Heart left ventricle (tissue), 16 donors: ENCODE data around the gene CHCHD4. TPM values are rescaled to one million over a fixed set of nuclear protein-coding genes. Genes with fewer than 3 reads are reported as not detected.
"Not testable (repeated sequence)": the region's sequence is repeated elsewhere in the genome, so short reads cannot be mapped to it uniquely, and the experiment has no call there.

Source experiments
- ATAC-seq, 4 donors: fragments of 200-7000 bp; cut with Tn5 transposase; one replicate each; pipeline ENCODE4 v1.9.1; 2020 to 2022; ENCODE audit warnings: moderate library complexity in 4 of 4, mild to moderate bottlenecking in 3 of 4, moderate number of reproducible peaks in 1 of 4
- DNase-seq, 5 donors: peaks; one replicate each; pipeline ENCODE4 v3.0.0-alpha.2; 2020
- H3K27ac ChIP-seq, 12 donors: fragments of 200-600 bp; sonication (generic) in 4 of 12; one replicate each; pipeline versions ENCODE4 v1.5.0 to v1.8.0; 2016 to 2022; ENCODE audit warnings: mild to moderate bottlenecking in 2 of 12
- H3K27me3 ChIP-seq, 9 donors: fragments of 200-600 bp; sonication (generic) in 2 of 9; one replicate each; pipeline versions ENCODE4 v1.5.1 to v1.8.0; 2016 to 2022; ENCODE audit warnings: mild to moderate bottlenecking in 3 of 9
- H3K36me3 ChIP-seq, 9 donors: fragments of 200-600 bp; sonication (generic) in 2 of 9; one replicate each; pipeline versions ENCODE4 v1.5.0 to v1.8.0; 2018 to 2022; ENCODE audit warnings: mild to moderate bottlenecking in 2 of 9
- H3K4me1 ChIP-seq, 12 donors: fragments of 200-600 bp; sonication (generic) in 4 of 12; one replicate each; pipeline versions ENCODE4 v1.5.0 to v1.8.0; 2016 to 2022; ENCODE audit warnings: mild to moderate bottlenecking in 3 of 12
- H3K4me3 ChIP-seq, 12 donors: fragments of 200-600 bp; sonication (generic) in 4 of 12; one replicate each; pipeline versions ENCODE4 v1.5.0 to v1.8.0; 2017 to 2022; ENCODE audit warnings: mild to moderate bottlenecking in 9 of 12, moderate library complexity in 4 of 12
- H3K9me3 ChIP-seq, 12 donors: fragments of 200-600 bp; sonication (generic) in 4 of 12; one replicate each; pipeline versions ENCODE4 v1.5.0 to v1.8.0; 2016 to 2022; ENCODE audit warnings: mild to moderate bottlenecking in 1 of 12
- CTCF ChIP-seq, 12 donors: fragments of 200-600 bp; sonication (generic) in 4 of 12; IDR thresholded peaks; one replicate each; pipeline versions ENCODE4 v1.5.0 to v1.8.0; 2018 to 2022; ENCODE audit warnings: antibody characterized with exemption in 12 of 12, mild to moderate bottlenecking in 5 of 12
- POLR2A ChIP-seq, 2 donors: fragments of 450-650 bp; IDR thresholded peaks; one replicate each; pipeline ENCODE4 v1.6.1; 2017; ENCODE audit warnings: antibody characterized with exemption in 2 of 2, mild to moderate bottlenecking in 2 of 2, moderate library complexity in 2 of 2
- WGBS, 4 donors: extraction: QIAGEN DNeasy Blood & Tissue Kit in 2 of 4; methylation state at CpG; one replicate each; pipeline versions ENCODE4 v1.1.5 to v1.1.7; 2013 to 2018; 5-methylcytosine and 5-hydroxymethylcytosine counted together
- intact Hi-C, 10 donors: fragments of 100-400 bp; cut with DNase I; formaldehyde crosslinking; loops; one replicate each; pipeline versions ENCODE4 v1.11.1 to v1.14.2; 2022
- polyA plus RNA-seq, 2 donors: library from polyadenylated mRNA; stranded (reverse); fragments of 200-250 nt; gene quantifications; one replicate each; pipeline ENCODE4 v1.2.3, GENCODE V29; 2013
- total RNA-seq, 9 donors: library from RNA; depleted of rRNA in 2 of 9; stranded (reverse); fragments of >200 nt in 2 of 9; fragmentation: NEBNext Ultra II Directional in 3 of 9; extraction: Animal tissue kit (Norgen Biotek cat#: 25700) in 3 of 9; gene quantifications; one replicate each; pipeline versions ENCODE4 v1.1.0 to v1.2.4, GENCODE V29; 2016 to 2023
- donor health status: ischemic (EF 13 %, LVEDD 7.1; RV severe dilation, severe dysfunction).
- donor health status: healthy with polysubstance abuse.
- donor health status: DM: no; HTN: yes; CAD: no.
- donor health status: DM: no; HTN: no; CAD: no.
- donor health status: ischemic (EF 25% LVEDD 6.9; RV normal size, moderate dysfunction).
- donor health status: ischemic (EF 25% LVEDD 5.7; RV mildly dilated, moderate dysfunction).
- donor health status: healthy.
- donor health status: DM: yes; HTN: yes; CAD: no.
- donor health status: ischemic (EF 35%, LVEDD 5.7; RV mildly dilated, moderate dysfunction).
- donor health status: nonischemic (EF 11% LVEDD 7.7; RV severe dilation, severe dysfunction).
- donor health status: DM: yes; HTN: yes; CAD: no.
- donor health status: PGD.
- donor health status: ischemic (EF 29% LVEDD 5.4; RV normal size, mild dysfunction).
- donor health status: nonischemic (EF 23%, LVEDD 6.1; RV moderate dilation, normal function).

The CHCHD4 gene
- total and polyA plus RNA-seq, 11 donors, result 14.8 to 31.3 (median 25.9) TPM

GRCh38 chr3:14096742-14097141 is 27.9 kb downstream of the CHCHD4 start:
- DNase-seq (no peak), ATAC-seq (no peak)
- no peak overlapping the region for H3K27ac ChIP-seq
- H3K27me3 ChIP-seq, result peaks cover 0 to 9% (median 0%) of the 10 kb centered on the region in 9 donors
- WGBS, 4 donors, result 82 to 90% (median 85%) methylated on average over 3 of the region's 3 CpGs
- H3K4me1 ChIP-seq, result no peaks in the 10 kb centered on the region
- no peak overlapping the region for H3K4me3 ChIP-seq
- intact Hi-C loops, result no loop called here
- H3K9me3 ChIP-seq, result peaks cover 0 to 10% (median 3%) of the 10 kb centered on the region in 12 donors
- TF ChIP-seq CTCF (IDR thresholded peaks at IDR 0.05) (no peak), POLR2A (IDR thresholded peaks at IDR 0.05) (no peak)
- H3K36me3 ChIP-seq, result no peaks in the 10 kb centered on the region

DNA sequence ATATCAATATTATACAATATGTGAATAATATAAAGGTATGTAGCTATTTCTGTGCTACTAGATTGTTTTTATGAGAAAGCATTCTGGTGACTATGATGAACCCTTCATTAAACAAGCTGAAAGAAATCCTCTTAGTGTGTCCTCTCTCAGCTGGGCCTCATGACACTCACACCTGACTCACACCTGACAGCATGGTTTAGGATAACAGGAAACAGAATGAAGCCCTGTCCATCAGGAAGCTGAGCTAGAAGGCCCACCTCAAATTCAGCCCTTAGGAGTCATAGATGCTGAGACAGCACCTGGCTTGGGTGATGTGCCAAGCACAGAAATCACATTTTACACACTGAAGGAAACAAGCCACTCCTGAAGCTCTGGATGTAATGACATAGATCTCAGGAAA is 30.8 kb downstream of the CHCHD4 start:
- DNase-seq, result no peak
- no peak for ATAC-seq
- no peak for TF ChIP-seq POLR2A (IDR thresholded peaks at IDR 0.05)
- TF ChIP-seq CTCF (IDR thresholded peaks at IDR 0.05), result no peak

DNA sequence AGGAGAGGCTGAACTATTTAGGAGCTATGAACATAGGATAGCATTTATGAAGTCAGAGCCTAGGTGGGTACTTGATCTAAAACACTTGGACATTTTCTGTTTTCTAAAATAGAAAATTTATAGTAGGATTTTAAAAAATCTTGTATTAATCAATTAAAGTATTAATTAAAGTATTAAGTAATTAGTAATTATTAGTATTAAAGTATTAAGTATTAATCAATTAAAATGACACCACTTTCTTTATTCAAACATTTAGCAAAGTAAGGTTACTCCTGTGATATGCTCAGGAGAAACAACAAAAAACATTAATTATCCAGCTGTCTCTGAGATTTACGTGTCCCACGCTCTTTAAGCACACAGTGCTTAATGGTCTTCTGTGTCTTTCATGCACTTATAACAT is 32.2 kb downstream of the CHCHD4 start:
- ATAC-seq, result no peak
- no peak overlapping the region for H3K4me3 ChIP-seq
- H3K4me1 ChIP-seq, result no peaks in the 10 kb centered on the region
- no peak for DNase-seq
- peaks cover 0 to 6% (median 0%) of the 10 kb centered on the region in 9 donors for H3K27me3 ChIP-seq
- H3K9me3 ChIP-seq, result peaks cover 0 to 18% (median 4%) of the 10 kb centered on the region in 12 donors
- WGBS, 4 donors, result 92 to 98% (median 95%) methylated on average over 2 of the region's 2 CpGs
- no peak for TF ChIP-seq POLR2A (IDR thresholded peaks at IDR 0.05)
- TF ChIP-seq CTCF (IDR thresholded peaks at IDR 0.05), result no peak
- no peaks in the 10 kb centered on the region for H3K36me3 ChIP-seq
- no peak overlapping the region for H3K27ac ChIP-seq
- intact Hi-C loops, result no loop called here

More for the DNA sequence above, 30.8 kb downstream of the CHCHD4 start:
- no peak overlapping the region for H3K4me3 ChIP-seq
- no peaks in the 10 kb centered on the region for H3K4me1 ChIP-seq
- peaks cover 0 to 9% (median 0%) of the 10 kb centered on the region in 9 donors for H3K27me3 ChIP-seq
- no peak overlapping the region for H3K27ac ChIP-seq
- H3K9me3 ChIP-seq, result peaks cover 0 to 15% (median 3%) of the 10 kb centered on the region in 12 donors
- H3K36me3 ChIP-seq, result no peaks in the 10 kb centered on the region
- intact Hi-C loops, result no loop called here

DNA sequence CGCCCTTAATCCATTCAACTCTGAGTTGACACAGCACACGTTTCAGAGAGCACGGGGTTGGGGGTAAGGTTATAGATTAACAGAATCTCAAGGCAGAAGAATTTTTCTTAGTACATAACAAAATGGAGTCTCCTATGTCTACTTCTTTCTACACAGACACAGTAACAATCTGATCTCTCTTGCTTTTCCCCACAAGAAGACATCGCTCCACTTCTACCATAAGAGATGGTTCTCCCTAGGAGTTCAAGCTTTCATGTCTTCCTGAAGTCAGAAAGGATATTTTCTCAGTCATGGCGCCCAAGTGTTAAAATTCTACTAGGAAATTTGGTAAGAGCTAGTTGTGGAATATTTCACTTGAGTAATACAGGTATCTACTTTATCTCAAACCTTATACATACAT is 32.7 kb downstream of the CHCHD4 start:
- WGBS, 4 donors, result 46 to 80% (median 64%) methylated on average over 3 to 5 of the region's 5 CpGs
- H3K4me1 ChIP-seq, H3K4me3 ChIP-seq, H3K36me3 ChIP-seq, DNase-seq, ATAC-seq, H3K27ac ChIP-seq, H3K27me3 ChIP-seq, intact Hi-C loops: not testable (repeated sequence)
- H3K9me3 ChIP-seq, result peaks cover 0 to 18% (median 4%) of the 10 kb centered on the region in 12 donors

- peaks cover 0 to 18% (median 4%) of the 10 kb centered on the region in 12 donors for H3K9me3 ChIP-seq
- WGBS, 4 donors, result 74 to 86% (median 76%) methylated on average over 5 of the region's 5 CpGs
- not testable (repeated sequence) for DNase-seq
These were observed 37.2 kb downstream of the CHCHD4 start for GRCh38 chr3:14087461-14087860.

More at GRCh38 chr3:14087461-14087860, 37.2 kb downstream of the CHCHD4 start:
- H3K4me1 ChIP-seq, H3K4me3 ChIP-seq, H3K27ac ChIP-seq, ATAC-seq, intact Hi-C loops, H3K36me3 ChIP-seq, H3K27me3 ChIP-seq: not testable (repeated sequence)
